Natural killer cell (primary cell): Measurements from ENCODE around the gene CHMP4A. TPM values are rescaled to one million over a fixed set of nuclear protein-coding genes. Genes with fewer than 3 reads are reported as not detected.

Experiments used
- ATAC-seq, 3 donors: fragments of 150-1000 bp in 2 of 3; fragments of 200-7000 bp in 1 of 3; cut with Tn5 transposase; 1 replicate in 1 of 3; 2 replicates in 2 of 3; pipeline ENCODE4 v1.10.0; 2021; ENCODE audit warnings: mild to moderate bottlenecking in 2 of 3, moderate library complexity in 2 of 3
- DNase-seq, 2 donors: peaks; one replicate each; pipeline versions ENCODE4 v3.0.0 to v3.0.0-alpha.2; 2013 to 2021; ENCODE audit warnings: mixed read lengths in 1 of 2
- H3K27ac ChIP-seq: one replicate; pipeline ENCODE4 v1.5.1; 2013; ENCODE audit warnings: mild to moderate bottlenecking, low read length
- H3K27me3 ChIP-seq: one replicate; pipeline ENCODE4 v1.6.1; 2013; ENCODE audit warnings: low read length; ENCODE audit not compliant: control insufficient read depth, insufficient read depth
- H3K36me3 ChIP-seq: one replicate; pipeline ENCODE4 v1.6.1; 2013; ENCODE audit warnings: low read length; ENCODE audit not compliant: control insufficient read depth, insufficient read depth
- H3K4me1 ChIP-seq: one replicate; pipeline ENCODE4 v1.6.1; 2013; ENCODE audit warnings: low read length; ENCODE audit not compliant: control insufficient read depth, insufficient read depth
- H3K4me3 ChIP-seq: one replicate; pipeline ENCODE4 v1.5.1; 2013; ENCODE audit warnings: low read length
- H3K9me3 ChIP-seq: one replicate; pipeline ENCODE4 v1.6.1; 2013; ENCODE audit warnings: low read length; ENCODE audit not compliant: control insufficient read depth, insufficient read depth
- H3K27ac Mint-ChIP-seq, 2 donors: one replicate each; pipeline ENCODE4 v1.8.0; 2022; ENCODE audit warnings: mild to moderate bottlenecking in 2 of 2, mixed read lengths in 2 of 2, moderate library complexity in 1 of 2
- H3K27me3 Mint-ChIP-seq, 2 donors: one replicate each; pipeline ENCODE4 v1.8.0; 2022; ENCODE audit warnings: low read depth in 2 of 2, mixed read lengths in 2 of 2
- H3K36me3 Mint-ChIP-seq: one replicate; pipeline ENCODE4 v1.8.0; 2022; ENCODE audit warnings: mixed read lengths
- H3K4me1 Mint-ChIP-seq, 2 donors: one replicate each; pipeline ENCODE4 v1.8.0; 2022; ENCODE audit warnings: mixed read lengths in 2 of 2
- H3K4me3 Mint-ChIP-seq: one replicate; pipeline ENCODE4 v1.8.0; 2022; ENCODE audit warnings: mild to moderate bottlenecking, moderate library complexity, mixed read lengths
- H3K9me3 Mint-ChIP-seq, 2 donors: one replicate each; pipeline ENCODE4 v1.8.0; 2022; ENCODE audit warnings: mixed read lengths in 2 of 2
- CTCF ChIP-seq: fragments of 200-600 bp; IDR thresholded peaks from one replicate; pipeline ENCODE4 v1.8.0; 2022; ENCODE audit warnings: antibody characterized with exemption
- WGBS: methylation state at CpG from one replicate; pipeline ENCODE4 v1.1.7; 2013; ENCODE audit warnings: missing lambda C conversion rate; ENCODE audit not compliant: insufficient coverage; 5-methylcytosine and 5-hydroxymethylcytosine counted together
- intact Hi-C: fragments of 100-400 bp; cut with micrococcal nuclease; formaldehyde crosslinking; loops from one replicate; pipeline ENCODE4 v1.14.2; 2022
- total RNA-seq, 4 donors: library from RNA; stranded (reverse); fragments of 120-200 nt in 1 of 4; gene quantifications; one replicate each; pipeline versions ENCODE4 v1.2.3 to v1.2.4, GENCODE V29; 2013 to 2022

CHMP4A gene
- total RNA-seq, 3 donors from 2014 or later (not counting 1 experiment from before 2014, with no cell fraction given) = 105 to 118 (median 115) TPM

- peaks cover 36% of the 10 kb centered on the region for H3K36me3 ChIP-seq
- intact Hi-C loops = no loop called here
- H3K27me3 ChIP-seq = no peaks in the 10 kb centered on the region
- H3K36me3 Mint-ChIP-seq = no peaks in the 10 kb centered on the region
- 93% methylated on average over 10 of the region's 10 CpGs for WGBS
- H3K27ac ChIP-seq = no peak overlapping the region
- DNase-seq (no peak), ATAC-seq (no peak)
- no peaks in the 10 kb centered on the region for H3K9me3 ChIP-seq
- peaks cover 23% of the 10 kb centered on the region for H3K4me1 ChIP-seq
- peaks cover 24 to 26% of the 10 kb centered on the region in 2 donors for H3K4me1 Mint-ChIP-seq
- TF ChIP-seq CTCF = no peak
- no peaks in the 10 kb centered on the region for H3K27me3 Mint-ChIP-seq
- H3K4me3 ChIP-seq = no peak overlapping the region
- no peaks in the 10 kb centered on the region for H3K9me3 Mint-ChIP-seq
- H3K4me3 Mint-ChIP-seq = peak overlapping the region; percentile 81
- H3K27ac Mint-ChIP-seq = peak overlapping the region; percentile 83 to 97
Measured at GRCh38 chr14:24186831-24187538, 26.3 kb downstream of the CHMP4A start.

- Histone ChIP-seq H3K9me3 (no peaks in the 10 kb centered on the region), H3K27me3 (no peaks in the 10 kb centered on the region), H3K36me3 (peaks cover 39% of the 10 kb centered on the region), H3K4me3 (no peak overlapping the region), H3K4me1 (peaks cover 23% of the 10 kb centered on the region), H3K27ac (no peak overlapping the region)
- H3K4me1 Mint-ChIP-seq = peaks cover 20 to 26% of the 10 kb centered on the region in 2 donors
- intact Hi-C loops = no loop called here
- no peak for TF ChIP-seq CTCF
- no peaks in the 10 kb centered on the region for H3K27me3 Mint-ChIP-seq
- no peaks in the 10 kb centered on the region for H3K9me3 Mint-ChIP-seq
- no peak for ATAC-seq
- H3K4me3 Mint-ChIP-seq = no peak overlapping the region
- H3K36me3 Mint-ChIP-seq = peaks cover 5% of the 10 kb centered on the region
- no peak overlapping the region for H3K27ac Mint-ChIP-seq
- WGBS = 94% methylated on average over 11 of the region's 11 CpGs
- DNase-seq = no peak
Measured at GRCh38 chr14:24185741-24186140, 27.5 kb downstream of the CHMP4A start.

- TF ChIP-seq CTCF = no peak
- no peaks in the 10 kb centered on the region for H3K9me3 ChIP-seq
- H3K4me3 ChIP-seq = no peak overlapping the region
- H3K36me3 ChIP-seq = peaks cover 43% of the 10 kb centered on the region
- H3K27ac ChIP-seq = no peak overlapping the region
- ATAC-seq (no peak), DNase-seq (no peak)
- Mint-ChIP-seq H3K9me3 (no peaks in the 10 kb centered on the region), H3K4me3 (no peak overlapping the region), H3K27ac (no peak overlapping the region), H3K27me3 (no peaks in the 10 kb centered on the region), H3K36me3 (peaks cover 6% of the 10 kb centered on the region), H3K4me1 (peaks cover 20 to 26% of the 10 kb centered on the region in 2 donors)
- H3K27me3 ChIP-seq = no peaks in the 10 kb centered on the region
- H3K4me1 ChIP-seq = peaks cover 23% of the 10 kb centered on the region
- intact Hi-C loops = no loop called here
- WGBS = 97% methylated on average over 7 of the region's 7 CpGs
Measured at GRCh38 chr14:24185026-24185425, 28.3 kb downstream of the CHMP4A start.
